ENCODE data around the gene GRAMD1A.

GRAMD1A gene

GRCh38 chr19:34959021-34959420 lies 41.1 kb upstream of the GRAMD1A start:
- TF ChIP-seq ZC3H10 (CRISPR knock-in tag; IDR thresholded peaks at IDR 0.05), result no peak
- no peak for TF ChIP-seq RARB (CRISPR knock-in tag; IDR thresholded peaks at IDR 0.05)
- no peak for TF ChIP-seq PATZ1 (CRISPR knock-in tag; IDR thresholded peaks at IDR 0.05; ENCODE audit: borderline replicate concordance)
- TF ChIP-seq TSHZ2 (CRISPR knock-in tag; IDR thresholded peaks at IDR 0.05), result no peak
- TF ChIP-seq ARNTL (CRISPR knock-in tag; IDR thresholded peaks at IDR 0.05; ENCODE audit: borderline replicate concordance, low read depth), result no peak
- TF ChIP-seq ZNF8 (CRISPR knock-in tag; IDR thresholded peaks at IDR 0.05), result no peak
- TF ChIP-seq CREB5 (CRISPR knock-in tag; IDR thresholded peaks at IDR 0.05; ENCODE audit: low read depth), result no peak
- TF ChIP-seq ZNF70 (CRISPR knock-in tag; IDR thresholded peaks at IDR 0.05), result no peak
- TF ChIP-seq ZFP30 (CRISPR knock-in tag; IDR thresholded peaks at IDR 0.05), result no peak
- no peak for TF ChIP-seq CSRNP3 (CRISPR knock-in tag; IDR thresholded peaks at IDR 0.05)
- no peak for TF ChIP-seq PPARA (CRISPR knock-in tag; IDR thresholded peaks at IDR 0.05; ENCODE audit: borderline replicate concordance)
- no peak for TF ChIP-seq TOX (CRISPR knock-in tag; IDR thresholded peaks at IDR 0.05; ENCODE audit: borderline replicate concordance)
- TF ChIP-seq BACH2 (CRISPR knock-in tag; IDR thresholded peaks at IDR 0.05; ENCODE audit: borderline replicate concordance), result no peak
- TF ChIP-seq OSR1 (CRISPR knock-in tag; IDR thresholded peaks at IDR 0.05), result no peak
- no peak for TF ChIP-seq ZNF565 (CRISPR knock-in tag; conservative IDR thresholded peaks at IDR 0.05; ENCODE audit: low read depth)
- no peak for ATAC-seq

GRCh38 chr19:34960103-34960805 lies 39.9 kb upstream of the GRAMD1A start:
- TF ChIP-seq OSR1 (CRISPR knock-in tag; IDR thresholded peaks at IDR 0.05) (no peak), PPARA (CRISPR knock-in tag; IDR thresholded peaks at IDR 0.05; ENCODE audit: borderline replicate concordance) (no peak), BACH2 (CRISPR knock-in tag; IDR thresholded peaks at IDR 0.05; ENCODE audit: borderline replicate concordance) (no peak), ZNF565 (CRISPR knock-in tag; conservative IDR thresholded peaks at IDR 0.05; ENCODE audit: low read depth) (no peak), CSDC2 (CRISPR knock-in tag; IDR thresholded peaks at IDR 0.05) (no peak), TOX (CRISPR knock-in tag; IDR thresholded peaks at IDR 0.05; ENCODE audit: borderline replicate concordance) (no peak), CREB5 (CRISPR knock-in tag; IDR thresholded peaks at IDR 0.05; ENCODE audit: low read depth) (no peak), POU6F1 (CRISPR knock-in tag; IDR thresholded peaks at IDR 0.05; ENCODE audit: borderline replicate concordance, low read depth) (no peak), CSRNP3 (CRISPR knock-in tag; IDR thresholded peaks at IDR 0.05) (no peak), ZFP3 (CRISPR knock-in tag; IDR thresholded peaks at IDR 0.05) (no peak), ZNF8 (CRISPR knock-in tag; IDR thresholded peaks at IDR 0.05) (no peak), ZNF70 (CRISPR knock-in tag; IDR thresholded peaks at IDR 0.05) (no peak), GLIS3 (CRISPR knock-in tag; IDR thresholded peaks at IDR 0.05) (no peak), SNAI2 (CRISPR knock-in tag; IDR thresholded peaks at IDR 0.05) (no peak), PATZ1 (CRISPR knock-in tag; IDR thresholded peaks at IDR 0.05; ENCODE audit: borderline replicate concordance) (no peak), TCF4 (CRISPR knock-in tag; IDR thresholded peaks at IDR 0.05; ENCODE audit: borderline replicate concordance) (no peak), ESRRG (CRISPR knock-in tag; IDR thresholded peaks at IDR 0.05) (no peak), ISL1 (CRISPR knock-in tag; IDR thresholded peaks at IDR 0.05) (no peak), ZC3H10 (CRISPR knock-in tag; IDR thresholded peaks at IDR 0.05) (no peak)
- ATAC-seq, result no peak
